Neural progenitor cell (in vitro differentiated cells): Measurements from ENCODE around the gene GSK3A.

ENCODE experiments used
- CTCF ChIP-seq: fragments of 200-600 bp; sonication (generic); IDR thresholded peaks from 2 replicates; pipeline ENCODE4 v1.5.1; 2017; ENCODE audit warnings: antibody characterized with exemption, mild to moderate bottlenecking
- EZH2 ChIP-seq: fragments of 200-600 bp; sonication (generic); IDR thresholded peaks from 2 replicates; pipeline ENCODE4 v1.6.1; 2017; ENCODE audit warnings: antibody characterized with exemption, mild to moderate bottlenecking, moderate library complexity
- EZH2phosphoT487 ChIP-seq: fragments of 200-600 bp; sonication (generic); IDR thresholded peaks from 2 replicates; pipeline ENCODE4 v1.6.1; 2017; ENCODE audit warnings: antibody characterized with exemption

- TF ChIP-seq CTCF (no peak), EZH2 (no peak), EZH2phosphoT487 (no peak)
Observed at GRCh38 chr19:42242069-42242511, 312 bp downstream of the GSK3A start.
